ENCODE measurements around the gene AQP12B. TPM values are rescaled to one million over a fixed set of nuclear protein-coding genes. Genes with fewer than 3 reads are reported as not detected.
"Not testable (repeated sequence)": the region's sequence is repeated elsewhere in the genome, so short reads cannot be mapped to it uniquely, and the experiment has no call there.

AQP12B gene
- total and polyA plus RNA-seq, 2 of the 8 experiments (the other 6 are each of a cell fraction or from before 2014, with no cell fraction given), result not detected

DNA sequence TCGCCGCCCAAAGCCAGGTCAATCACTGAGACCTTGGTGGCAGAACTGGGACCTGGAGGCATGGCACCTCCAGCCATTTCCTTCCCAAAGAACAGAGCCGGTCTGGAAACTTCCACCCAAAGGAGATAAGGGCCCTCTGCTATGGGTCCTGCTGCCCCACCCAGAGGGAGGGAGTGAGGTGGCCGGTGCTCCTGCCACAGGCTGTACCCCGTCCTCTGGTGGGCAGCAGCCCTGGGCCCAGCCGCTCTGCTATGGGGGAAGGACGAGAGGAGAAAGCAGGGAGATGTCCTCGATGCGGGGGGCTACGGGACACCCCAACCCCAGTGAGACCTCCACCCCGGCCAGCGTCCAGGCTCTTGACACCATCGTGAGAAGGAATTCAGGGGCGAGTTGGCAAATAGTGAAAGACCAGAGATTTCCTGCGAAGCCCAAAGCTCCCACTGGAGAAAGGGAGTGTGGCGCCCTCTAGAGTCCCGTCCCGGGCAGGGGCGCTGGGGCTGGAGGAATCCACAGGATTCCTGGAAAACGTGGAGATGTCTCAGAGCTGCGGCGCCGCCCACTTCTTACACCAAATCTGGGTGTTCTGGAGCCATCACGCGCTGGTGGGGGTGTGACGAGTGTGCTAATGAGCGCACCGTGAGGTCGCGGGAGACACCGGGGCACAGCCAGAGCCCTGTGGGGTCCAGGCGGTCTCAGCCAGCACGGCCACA lies 16.3 kb upstream of the AQP12B start:
- H4K8ac ChIP-seq (ENCODE audit: extremely low read depth, insufficient read depth, low read length); POLR2A ChIA-PET (ENCODE audit: partially characterized antibody); H2BK15ac ChIP-seq (ENCODE audit: low read length); H4K20me1 ChIP-seq (replicated peaks in 1 of 2; ENCODE audit: control insufficient read depth in 1 of 2, insufficient read depth in 2 of 2, low read length in 2 of 2); H3K9me3 ChIP-seq (ENCODE audit: insufficient read depth in 2 of 2, low read depth in 1 of 2, low read length in 1 of 2); H3K4me1 ChIP-seq (replicated peaks in 1 of 4; ENCODE audit: control insufficient read depth in 3 of 4, insufficient read depth in 4 of 4, low read length in 3 of 4); H4K91ac ChIP-seq (replicated peaks; ENCODE audit: insufficient read length, low read length); H3K14ac ChIP-seq (ENCODE audit: insufficient read length); H3K9ac ChIP-seq (replicated peaks in 1 of 4; ENCODE audit: extremely low read depth in 1 of 4, low read depth in 3 of 4, low read length in 3 of 4); H3K27me3 ChIP-seq (replicated peaks in 1 of 4; ENCODE audit: control insufficient read depth in 3 of 4, extremely low read depth in 1 of 4, insufficient read depth in 3 of 4, low read length in 3 of 4); H3K4me2 ChIP-seq (ENCODE audit: insufficient read depth in 1 of 2, low read depth in 2 of 2, low read length in 2 of 2); H3K18ac ChIP-seq (ENCODE audit: extremely low read depth, low read length); H3K56ac ChIP-seq (replicated peaks; ENCODE audit: insufficient read length, low read depth, low read length); H2BK12ac ChIP-seq (ENCODE audit: low read depth, low read length); H3K23ac ChIP-seq (ENCODE audit: insufficient read length); H4K5ac ChIP-seq (ENCODE audit: insufficient read length, low read depth, low read length); H2BK20ac ChIP-seq (ENCODE audit: low read length); H3K27ac ChIP-seq (ENCODE audit: low read depth, low read length); CTCF ChIA-PET (ENCODE audit: partially characterized antibody); H2AK5ac ChIP-seq (ENCODE audit: low read depth, low read length); H3K4ac ChIP-seq (replicated peaks; ENCODE audit: insufficient read length, low read depth, low read length); H2BK120ac ChIP-seq (replicated peaks; ENCODE audit: low read depth, low read length); H2BK5ac ChIP-seq (ENCODE audit: low read depth, low read length); H3K79me2 ChIP-seq (ENCODE audit: control insufficient read depth in 1 of 2, insufficient read depth in 2 of 2, low read length in 2 of 2); H3K36me3 ChIP-seq (ENCODE audit: control insufficient read depth in 2 of 4, insufficient read depth in 4 of 4, low read length in 3 of 4); H3K79me1 ChIP-seq (ENCODE audit: low read depth, low read length); DNase-seq (ENCODE audit: low read depth in 1 of 2, low spot score in 2 of 2); H2AFZ ChIP-seq (ENCODE audit: low read length); H3K23me2 ChIP-seq (ENCODE audit: low read depth, low read length); H3K4me3 ChIP-seq (ENCODE audit: extremely low read depth in 1 of 4, insufficient read depth in 2 of 4, low read depth in 3 of 4, low read length in 4 of 4): not testable (repeated sequence)
- 72% methylated on average over 3 of the region's 33 CpGs; no CpG with 5 or more reads in 1 of the 2 experiments for WGBS, 2 experiments (ENCODE audit: extremely low coverage in 1 of 2, insufficient coverage in 1 of 2, insufficient read length in 1 of 2, insufficient replicate concordance in 2 of 2, low coverage in 1 of 2, low lambda C conversion rate in 2 of 2, missing lambda C conversion rate in 1 of 2)
- peak; percentile 98 for FAIRE-seq

DNA sequence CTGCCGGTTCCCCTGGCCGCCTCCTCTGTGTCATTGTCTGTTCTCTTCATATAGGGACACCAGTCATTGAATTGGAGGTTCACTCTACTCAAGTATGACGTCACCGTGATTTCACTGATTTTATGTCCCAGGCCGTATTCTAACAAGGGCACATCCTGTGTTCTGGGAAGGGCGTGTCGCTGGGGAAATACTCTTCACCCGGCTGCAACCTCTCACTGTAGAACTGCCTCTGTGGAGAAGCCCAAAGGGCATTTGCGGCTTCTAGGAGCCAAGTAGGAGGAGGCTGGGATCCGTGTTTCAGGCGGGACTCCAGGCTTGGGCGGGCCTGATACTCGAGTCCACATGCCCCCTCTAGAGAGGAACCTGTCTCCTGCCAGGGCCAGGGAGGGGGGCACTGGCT lies 13.8 kb upstream of the AQP12B start:
- H3K18ac ChIP-seq (ENCODE audit: extremely low read depth, low read length); H3K23me2 ChIP-seq (ENCODE audit: low read depth, low read length); H3K23ac ChIP-seq (ENCODE audit: insufficient read length); POLR2A ChIA-PET (ENCODE audit: partially characterized antibody); H4K8ac ChIP-seq (ENCODE audit: extremely low read depth, insufficient read depth, low read length); H3K9me3 ChIP-seq (ENCODE audit: insufficient read depth in 2 of 2, low read depth in 1 of 2, low read length in 1 of 2); H2AFZ ChIP-seq (ENCODE audit: low read length); H3K4ac ChIP-seq (replicated peaks; ENCODE audit: insufficient read length, low read depth, low read length); H2BK5ac ChIP-seq (ENCODE audit: low read depth, low read length); H3K9ac ChIP-seq (replicated peaks in 1 of 4; ENCODE audit: extremely low read depth in 1 of 4, low read depth in 3 of 4, low read length in 3 of 4); H3K4me2 ChIP-seq (ENCODE audit: insufficient read depth in 1 of 2, low read depth in 2 of 2, low read length in 2 of 2); H3K79me2 ChIP-seq (ENCODE audit: control insufficient read depth in 1 of 2, insufficient read depth in 2 of 2, low read length in 2 of 2); H3K56ac ChIP-seq (replicated peaks; ENCODE audit: insufficient read length, low read depth, low read length); H3K79me1 ChIP-seq (ENCODE audit: low read depth, low read length); H2BK20ac ChIP-seq (ENCODE audit: low read length); H3K36me3 ChIP-seq (ENCODE audit: control insufficient read depth in 2 of 4, insufficient read depth in 4 of 4, low read length in 3 of 4); H3K14ac ChIP-seq (ENCODE audit: insufficient read length); H2BK15ac ChIP-seq (ENCODE audit: low read length); H3K4me3 ChIP-seq (ENCODE audit: extremely low read depth in 1 of 4, insufficient read depth in 2 of 4, low read depth in 3 of 4, low read length in 4 of 4); H3K4me1 ChIP-seq (replicated peaks in 1 of 4; ENCODE audit: control insufficient read depth in 3 of 4, insufficient read depth in 4 of 4, low read length in 3 of 4); H4K5ac ChIP-seq (ENCODE audit: insufficient read length, low read depth, low read length); H3K27me3 ChIP-seq (replicated peaks in 1 of 4; ENCODE audit: control insufficient read depth in 3 of 4, extremely low read depth in 1 of 4, insufficient read depth in 3 of 4, low read length in 3 of 4); CTCF ChIA-PET (ENCODE audit: partially characterized antibody); H4K20me1 ChIP-seq (replicated peaks in 1 of 2; ENCODE audit: control insufficient read depth in 1 of 2, insufficient read depth in 2 of 2, low read length in 2 of 2); H4K91ac ChIP-seq (replicated peaks; ENCODE audit: insufficient read length, low read length); H2BK12ac ChIP-seq (ENCODE audit: low read depth, low read length); H2BK120ac ChIP-seq (replicated peaks; ENCODE audit: low read depth, low read length); DNase-seq (ENCODE audit: low read depth in 1 of 2, low spot score in 2 of 2); H2AK5ac ChIP-seq (ENCODE audit: low read depth, low read length); H3K27ac ChIP-seq (ENCODE audit: low read depth, low read length): not testable (repeated sequence)
- WGBS, 2 experiments (ENCODE audit: extremely low coverage in 1 of 2, insufficient coverage in 1 of 2, insufficient read length in 1 of 2, insufficient replicate concordance in 2 of 2, low coverage in 1 of 2, low lambda C conversion rate in 2 of 2, missing lambda C conversion rate in 1 of 2), result no CpG with 5 or more reads among the region's 13 CpGs
- peak; percentile 68 for FAIRE-seq
